GM21515 (cell line): ENCODE measurements around the gene KCNK10.
A peak's percentile ranks its signal among the peaks of the same experiment; 100 is the strongest.

Experiments
- ATAC-seq: cut with Tn5 transposase; IDR thresholded peaks from one replicate; pipeline ENCODE4 v1.9.1; 2021; ENCODE audit not compliant: unreplicated experiment

The KCNK10 gene

GRCh38 chr14:88189417-88190191 is 133.5 kb downstream of the KCNK10 start:
- ATAC-seq: peak; percentile 87

GRCh38 chr14:88188745-88189416 is 134.2 kb downstream of the KCNK10 start:
- peak; percentile 50 for ATAC-seq

GRCh38 chr14:88185843-88186242 is 137.2 kb downstream of the KCNK10 start:
- ATAC-seq: no peak

GRCh38 chr14:88184956-88185355 is 138.1 kb downstream of the KCNK10 start:
- ATAC-seq: no peak

- ATAC-seq: no peak
Observed at GRCh38 chr14:88181072-88181471, 142.0 kb downstream of the KCNK10 start.

GRCh38 chr14:88179716-88180115 is 143.4 kb downstream of the KCNK10 start:
- ATAC-seq: no peak

GRCh38 chr14:88170333-88170732 is 152.7 kb downstream of the KCNK10 start:
- ATAC-seq: no peak

GRCh38 chr14:88168498-88169165 is 154.4 kb downstream of the KCNK10 start:
- ATAC-seq: peak; percentile 95

- no peak for ATAC-seq
Observed at GRCh38 chr14:88168025-88168424, 155.0 kb downstream of the KCNK10 start.

GRCh38 chr14:88166616-88167015 is 156.5 kb downstream of the KCNK10 start:
- no peak for ATAC-seq

- no peak for ATAC-seq
Observed at GRCh38 chr14:88164906-88165534, 158.0 kb downstream of the KCNK10 start.

- ATAC-seq: no peak
Observed at GRCh38 chr14:88163731-88164255, 159.3 kb downstream of the KCNK10 start.

GRCh38 chr14:88156127-88156526 is 166.9 kb downstream of the KCNK10 start:
- no peak for ATAC-seq

- ATAC-seq: no peak
Observed at GRCh38 chr14:88154926-88155325, 168.1 kb downstream of the KCNK10 start.

GRCh38 chr14:88154321-88154720 is 168.7 kb downstream of the KCNK10 start:
- no peak for ATAC-seq

GRCh38 chr14:88146881-88147649 is 176.0 kb downstream of the KCNK10 start:
- ATAC-seq: no peak

GRCh38 chr14:88143810-88144209 is 179.3 kb downstream of the KCNK10 start:
- no peak for ATAC-seq

- no peak for ATAC-seq
Observed at GRCh38 chr14:88142997-88143396, 180.1 kb downstream of the KCNK10 start.

GRCh38 chr14:88140874-88141273 is 182.2 kb downstream of the KCNK10 start:
- no peak for ATAC-seq

GRCh38 chr14:88137327-88137726 is 185.7 kb downstream of the KCNK10 start:
- ATAC-seq: no peak
